ENCODE measurements around the gene EDDM13.
"Not testable (repeated sequence)": the region's sequence is repeated elsewhere in the genome, so short reads cannot be mapped to it uniquely, and the experiment has no call there.

Gene EDDM13

DNA sequence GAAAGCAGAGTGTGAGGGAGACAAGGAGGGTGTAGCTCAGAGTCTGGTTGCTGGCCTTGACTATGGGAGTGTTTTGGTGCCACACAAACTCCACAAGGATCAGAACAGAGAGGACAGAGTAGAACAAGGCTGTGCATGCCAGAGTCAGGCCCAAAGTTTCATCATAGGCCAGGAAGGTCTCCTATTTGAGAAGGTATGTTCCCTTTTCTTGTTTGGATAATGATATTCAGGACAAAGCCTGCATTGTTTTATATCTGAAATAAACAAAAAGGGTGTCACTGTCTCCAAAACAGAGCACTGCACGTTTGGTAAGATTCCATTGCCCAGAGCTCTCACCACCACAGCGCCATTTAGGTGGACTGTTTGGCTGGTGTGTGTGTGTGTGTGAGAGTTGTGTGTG lies 45.2 kb downstream of the EDDM13 start:
- in situ Hi-C loops (cut with MboI; ENCODE audit: low sequenced_read_pairs), result loop anchor here (25.0 kb wide), 1 partner anchor 230 kb away; no protein-coding TSS in a partner anchor

GRCh38 chr19:56319991-56320390 lies 47.4 kb downstream of the EDDM13 start:
- in situ Hi-C loops (cut with MboI; ENCODE audit: low sequenced_read_pairs), result loop anchor here (25.0 kb wide), 1 partner anchor 233 kb away; no protein-coding TSS in a partner anchor

DNA sequence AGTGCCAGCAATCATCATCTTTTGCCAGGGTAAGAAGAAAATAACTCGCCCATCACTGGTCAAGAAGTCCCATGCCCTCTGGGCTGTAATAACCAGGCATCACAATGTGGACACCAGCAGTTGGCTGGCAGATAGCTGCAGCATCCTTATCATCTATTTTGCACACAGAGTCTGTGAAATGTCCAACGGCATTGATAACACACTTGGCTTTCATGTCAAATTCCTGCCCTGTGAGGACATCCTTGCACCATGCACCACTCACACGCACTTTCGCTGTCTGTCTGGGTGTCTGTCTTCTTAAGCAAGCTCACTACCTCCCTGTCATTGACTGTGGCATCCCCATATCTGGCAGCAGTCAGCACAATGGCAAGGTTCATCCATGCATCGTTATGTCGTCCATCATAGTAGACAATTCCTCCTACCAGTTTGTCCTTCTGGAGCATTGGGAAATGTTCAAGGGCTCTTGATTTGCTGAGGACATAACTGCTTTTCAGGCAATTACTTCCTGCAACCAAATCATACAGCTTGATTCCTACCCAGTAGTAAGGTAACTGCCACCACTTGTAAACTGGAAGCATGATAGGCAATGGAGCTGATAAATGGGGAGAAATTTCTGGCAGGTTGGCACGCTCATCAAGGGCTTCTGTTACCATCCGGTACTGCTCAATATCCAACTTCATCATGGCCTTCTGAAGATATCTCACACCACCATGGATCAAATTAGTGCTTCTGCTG lies 48.9 kb downstream of the EDDM13 start:
- in situ Hi-C loops (cut with MboI; ENCODE audit: low sequenced_read_pairs), result loop anchor here (25.0 kb wide), 1 partner anchor 234 kb away; no protein-coding TSS in a partner anchor

DNA sequence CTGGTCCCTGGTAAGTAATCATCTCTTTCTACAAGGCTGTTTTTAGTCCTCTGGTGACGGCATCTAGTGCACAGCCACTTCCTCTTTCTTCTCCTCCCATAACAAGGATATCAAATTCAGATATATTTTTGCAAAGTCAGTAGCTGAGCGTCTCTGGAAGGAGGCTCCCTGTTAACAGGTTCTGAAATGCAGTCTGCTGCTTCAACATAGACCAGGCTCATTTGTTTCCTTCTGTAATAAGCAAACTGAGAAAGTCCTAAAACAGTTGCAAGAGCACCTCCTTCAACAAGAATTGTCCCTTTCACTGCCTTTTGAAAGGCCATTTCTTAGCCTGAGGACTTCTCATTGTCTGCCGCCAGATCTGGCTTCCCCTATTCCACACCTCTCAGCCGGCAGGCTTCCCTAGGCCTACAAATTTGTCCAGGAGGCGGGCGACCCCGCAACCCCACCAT lies 49.5 kb downstream of the EDDM13 start:
- in situ Hi-C loops (cut with MboI; ENCODE audit: low sequenced_read_pairs), result loop anchor here (25.0 kb wide), 1 partner anchor 235 kb away; no protein-coding TSS in a partner anchor

- in situ Hi-C loops (cut with MboI; ENCODE audit: low sequenced_read_pairs), result loop anchor here (25.0 kb wide), 1 partner anchor 237 kb away; no protein-coding TSS in a partner anchor
Measured at GRCh38 chr19:56324436-56324835, 51.9 kb downstream of the EDDM13 start.

DNA sequence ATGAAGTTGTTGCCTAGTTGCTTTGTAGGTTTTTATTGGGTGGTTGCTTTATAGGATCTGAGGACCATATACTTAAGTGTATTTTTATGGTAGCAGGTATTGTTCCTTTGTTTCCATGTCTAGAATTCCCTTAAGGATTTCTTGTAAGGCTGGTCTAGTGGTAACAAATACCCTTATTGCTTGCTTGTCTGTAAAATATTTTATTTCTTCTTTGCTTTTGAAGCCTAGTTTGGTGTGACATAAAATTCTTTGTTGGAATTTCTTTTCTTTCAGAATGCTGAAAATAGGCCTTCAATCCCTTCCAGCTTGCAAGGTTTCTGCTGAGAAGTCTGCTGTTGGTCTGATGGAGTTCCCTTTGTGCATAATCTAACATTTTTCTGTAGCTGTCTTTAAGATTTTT lies 60.1 kb downstream of the EDDM13 start:
- in situ Hi-C loops (cut with MboI; ENCODE audit: low sequenced_read_pairs), result no loop called here

- in situ Hi-C loops (cut with MboI; ENCODE audit: low sequenced_read_pairs), result no loop called here
Measured at GRCh38 chr19:56333506-56333905, 61.0 kb downstream of the EDDM13 start.

GRCh38 chr19:56335371-56335770 lies 62.8 kb downstream of the EDDM13 start:
- in situ Hi-C loops (cut with MboI; ENCODE audit: low sequenced_read_pairs), result not testable (repeated sequence)

DNA sequence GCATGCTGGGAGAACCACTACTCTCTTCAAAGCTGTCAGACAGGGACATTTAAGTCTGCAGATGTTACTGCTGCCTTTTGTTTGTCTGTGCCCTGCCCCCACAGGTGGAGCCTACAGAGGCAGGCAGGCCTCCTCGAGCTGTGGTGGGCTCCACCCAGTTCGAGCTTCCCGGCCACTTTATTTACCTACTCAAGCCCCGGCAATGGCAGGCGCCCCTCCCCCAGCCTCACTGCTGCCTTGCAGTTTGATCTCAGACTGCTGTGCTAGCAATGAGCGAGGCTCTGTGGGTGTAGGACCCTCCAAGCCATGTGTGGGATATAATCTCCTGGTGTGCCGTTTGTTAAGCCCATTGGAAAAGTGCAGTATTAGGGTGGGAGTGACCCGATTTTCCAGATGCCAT lies 64.5 kb downstream of the EDDM13 start:
- in situ Hi-C loops (cut with MboI; ENCODE audit: low sequenced_read_pairs), result not testable (repeated sequence)

- in situ Hi-C loops (cut with MboI; ENCODE audit: low sequenced_read_pairs), result not testable (repeated sequence)
Measured at GRCh38 chr19:56339031-56339430, 66.5 kb downstream of the EDDM13 start.

GRCh38 chr19:56341948-56342347 lies 69.4 kb downstream of the EDDM13 start:
- in situ Hi-C loops (cut with MboI; ENCODE audit: low sequenced_read_pairs), result no loop called here

DNA sequence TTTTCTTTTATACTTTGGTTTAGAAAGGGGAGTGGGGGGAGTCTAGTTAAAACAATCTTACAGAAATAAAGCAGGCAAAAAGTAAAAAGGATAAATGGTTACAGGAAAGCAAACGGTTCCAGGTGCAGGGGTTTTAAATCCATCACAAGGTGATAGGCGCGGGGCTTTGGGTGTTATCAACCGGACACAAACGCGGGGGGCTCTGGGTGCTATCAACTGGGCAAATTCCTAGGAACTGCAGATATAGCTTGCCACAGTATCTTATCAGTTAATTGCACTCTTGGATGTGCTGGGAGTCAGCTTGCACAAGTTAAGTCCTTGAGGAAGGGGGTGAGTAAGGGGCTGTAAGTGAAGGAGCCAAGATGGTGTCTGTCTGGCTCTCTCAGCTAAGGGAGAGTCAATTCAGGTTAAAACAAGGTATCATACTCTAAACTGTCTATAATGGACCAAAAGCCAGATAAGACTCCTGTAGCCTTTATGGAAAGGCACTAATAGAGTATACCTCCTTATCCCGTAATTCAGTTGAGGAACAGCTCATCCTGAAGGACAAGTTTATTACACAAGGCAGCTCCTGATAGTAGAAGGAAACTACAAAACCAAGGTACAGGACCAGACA lies 74.7 kb downstream of the EDDM13 start:
- in situ Hi-C loops (cut with MboI; ENCODE audit: low sequenced_read_pairs), result no loop called here

DNA sequence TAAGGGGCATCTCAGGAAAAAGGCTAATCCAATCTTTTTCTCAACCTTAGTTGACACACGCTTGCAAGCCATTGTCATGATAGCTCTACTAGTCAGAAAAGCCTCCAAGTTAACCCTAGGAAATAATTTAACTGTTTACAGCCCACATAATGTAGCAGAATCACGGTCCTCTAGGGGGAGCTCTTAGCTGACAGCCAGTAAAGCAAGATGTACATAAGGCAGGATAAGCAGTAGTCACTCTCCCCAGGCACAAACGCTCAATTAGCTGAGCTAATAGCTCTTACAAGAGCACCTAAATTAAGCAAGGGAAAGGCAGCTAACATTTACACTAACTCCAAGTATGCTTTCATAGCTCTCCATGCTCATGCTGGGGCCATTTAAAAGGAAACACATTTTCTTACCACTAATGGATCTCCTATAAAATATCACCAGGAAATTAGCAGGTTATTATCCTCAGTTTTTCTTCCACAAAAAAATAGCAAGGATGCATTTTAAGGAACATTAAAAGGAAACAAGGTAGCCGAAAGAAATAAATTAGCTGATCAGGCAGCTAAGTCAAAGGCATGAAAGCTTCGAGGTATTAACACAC lies 75.8 kb downstream of the EDDM13 start:
- in situ Hi-C loops (cut with MboI; ENCODE audit: low sequenced_read_pairs), result no loop called here

DNA sequence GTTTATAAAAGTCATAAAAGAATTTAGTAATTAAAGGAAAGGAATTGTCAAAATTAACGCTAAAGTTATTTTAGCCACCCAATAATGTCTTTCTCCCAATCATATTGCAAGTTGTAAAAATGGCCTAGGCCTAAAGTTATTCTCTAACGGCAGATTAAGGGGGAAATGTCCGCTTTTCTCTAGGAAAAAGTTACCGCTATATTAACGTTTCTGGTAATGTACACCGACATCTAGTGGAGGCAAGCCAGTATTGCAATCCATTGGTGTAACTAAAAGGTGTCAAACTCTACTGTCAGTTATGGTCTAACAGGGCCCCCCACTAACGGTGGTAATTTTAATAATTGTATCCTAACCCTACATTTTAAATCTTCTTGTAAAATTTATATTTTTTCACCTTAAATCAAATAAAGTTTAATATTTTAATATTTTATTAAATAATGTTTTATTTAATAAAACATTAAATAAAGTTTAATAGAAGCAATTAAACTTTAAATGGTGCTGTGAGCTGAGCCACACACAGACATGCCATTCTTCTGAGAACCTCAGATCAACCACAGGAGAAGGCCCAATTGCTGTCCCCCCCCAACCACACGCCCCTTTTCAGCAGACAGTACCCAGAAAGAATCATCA lies 78.0 kb downstream of the EDDM13 start:
- in situ Hi-C loops (cut with MboI; ENCODE audit: low sequenced_read_pairs), result no loop called here

- in situ Hi-C loops (cut with MboI; ENCODE audit: low sequenced_read_pairs), result no loop called here
Measured at GRCh38 chr19:56351208-56351607, 78.7 kb downstream of the EDDM13 start.

- in situ Hi-C loops (cut with MboI; ENCODE audit: low sequenced_read_pairs), result no loop called here
Measured at GRCh38 chr19:56355517-56355916, 83.0 kb downstream of the EDDM13 start.

- in situ Hi-C loops (cut with MboI; ENCODE audit: low sequenced_read_pairs), result no loop called here
Measured at GRCh38 chr19:56356944-56357343, 84.4 kb downstream of the EDDM13 start.

Data from HL-60/S4 treated with phorbol 12-myristate 13-acetate at 8.2 ng/mL for 4 days and 3 days (cell line).